ENCODE measurements around the gene ANP32B.

Gene ANP32B

DNA sequence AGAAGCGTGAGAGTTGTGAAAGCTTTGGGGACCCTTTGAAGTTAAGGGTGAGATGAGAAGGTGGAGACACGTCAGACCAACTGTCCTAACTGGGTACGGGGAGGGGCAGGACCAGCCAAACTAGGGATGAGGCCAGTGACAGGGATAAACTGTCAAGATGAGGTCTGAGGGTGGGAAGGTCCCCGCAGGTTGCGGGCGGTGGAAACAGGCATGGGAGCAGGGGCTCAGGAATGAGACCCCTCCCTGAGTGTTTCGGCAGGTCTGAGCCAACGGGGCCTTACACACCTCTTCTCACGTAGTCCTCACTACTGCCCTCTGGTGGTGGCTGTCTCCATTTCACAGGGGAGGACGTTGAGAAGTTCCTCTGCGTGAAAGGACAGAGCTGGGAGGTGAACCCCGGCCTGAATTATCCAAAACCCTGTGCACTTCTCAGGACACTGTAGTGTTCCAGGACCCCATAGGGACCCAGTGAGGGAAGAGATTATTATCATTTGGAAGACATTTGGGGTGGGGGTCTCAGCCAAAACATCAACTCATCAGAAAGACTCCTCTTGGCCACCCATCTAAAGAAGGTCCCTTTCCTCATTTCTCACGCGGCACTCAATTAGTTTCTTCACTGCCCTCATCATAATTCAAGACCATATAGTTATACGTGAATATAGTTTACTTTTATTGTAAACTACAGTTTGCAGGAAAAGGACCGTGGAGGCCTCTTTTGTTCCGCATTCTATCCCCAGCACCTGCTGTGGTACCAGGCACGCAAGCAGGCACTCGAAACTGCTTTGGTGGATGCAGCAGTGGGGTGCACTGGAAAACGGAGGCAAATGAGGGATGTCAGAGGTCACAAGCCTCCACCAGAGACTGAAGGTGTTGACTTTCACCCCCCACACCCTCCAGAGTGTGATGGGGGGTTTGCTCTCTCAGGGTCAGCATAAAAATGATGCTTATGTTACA lies 51.7 kb downstream of the ANP32B start:
- peak; percentile 84 for DNase-seq

DNA sequence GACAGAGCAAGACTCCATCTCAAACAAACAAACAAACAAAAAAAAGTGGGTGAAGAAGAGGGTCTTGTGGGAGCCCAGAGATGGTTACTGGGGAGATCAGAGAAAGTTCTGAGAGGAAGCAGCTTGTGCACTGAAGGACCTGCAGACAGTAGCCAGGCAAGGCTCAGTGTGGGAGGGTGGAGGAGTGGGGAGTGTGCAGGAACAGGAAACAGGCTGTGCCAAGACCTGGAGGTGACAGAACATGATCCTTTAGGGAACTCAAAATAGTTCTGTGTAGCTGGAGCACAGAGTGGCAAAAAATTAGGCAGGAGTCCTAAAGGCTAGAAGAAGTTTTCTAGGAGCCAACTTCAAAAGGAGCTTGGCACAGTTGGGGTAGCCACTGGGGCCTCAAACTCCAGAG lies 54.2 kb downstream of the ANP32B start:
- no peak for DNase-seq

DNA sequence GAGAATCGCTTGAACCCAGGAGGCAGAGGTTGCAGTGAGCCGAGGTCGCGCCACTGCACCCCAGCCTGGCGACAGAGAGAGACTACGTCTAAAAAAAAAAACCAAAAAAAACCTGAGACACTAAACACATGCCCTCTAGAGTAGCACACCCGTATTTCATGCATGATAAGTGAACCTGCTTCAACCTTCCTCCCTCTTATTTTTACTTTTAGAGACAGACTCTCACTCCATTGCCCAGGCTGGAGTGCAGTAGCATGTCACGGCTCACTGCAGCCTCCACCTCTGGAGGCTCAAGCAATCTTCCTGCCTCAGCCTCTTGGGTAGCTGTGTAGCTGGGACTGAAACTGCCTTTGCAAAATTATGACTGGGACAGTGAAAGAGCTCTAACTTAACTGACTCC lies 55.8 kb downstream of the ANP32B start:
- DNase-seq: no peak

DNA sequence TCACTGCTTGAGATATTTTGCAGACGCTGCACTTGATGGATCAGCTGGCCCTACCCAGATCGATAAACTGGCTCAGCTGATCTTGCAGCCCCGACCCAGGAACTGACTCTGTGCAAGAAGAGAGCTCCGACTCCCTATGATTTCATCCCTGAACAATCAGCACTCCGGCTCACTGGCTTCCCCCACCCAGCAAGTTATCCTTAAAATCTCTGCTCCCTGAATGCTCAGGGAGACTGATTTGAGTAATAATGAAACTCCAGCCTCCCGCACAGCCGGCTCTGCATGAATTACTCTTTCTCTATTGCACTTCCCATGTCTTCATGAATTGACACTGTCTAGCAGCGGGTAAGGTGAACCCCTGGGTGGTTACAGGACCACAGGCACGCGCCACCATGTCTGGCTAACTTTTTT lies 56.5 kb downstream of the ANP32B start:
- DNase-seq: no peak

DNA sequence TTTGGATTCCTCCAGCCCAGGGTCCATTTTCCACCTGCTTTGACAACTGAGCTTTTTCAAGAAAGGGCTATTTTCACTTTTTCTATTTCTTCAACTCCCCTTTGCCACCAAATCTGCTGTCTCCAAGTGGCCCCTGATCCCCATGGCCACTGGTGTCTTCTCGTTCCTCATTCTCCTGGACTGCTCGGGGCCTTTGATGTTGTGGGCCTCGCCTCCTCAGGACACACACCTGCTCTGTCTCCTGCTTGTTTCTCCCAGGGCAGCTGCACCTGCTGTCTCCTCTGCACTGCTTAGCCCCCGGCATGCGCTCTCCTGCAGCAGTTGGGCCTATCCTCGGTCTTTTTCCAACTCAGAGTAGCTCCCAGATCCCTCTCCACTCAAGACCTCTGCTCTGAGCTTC lies 57.1 kb downstream of the ANP32B start:
- DNase-seq: no peak

DNA sequence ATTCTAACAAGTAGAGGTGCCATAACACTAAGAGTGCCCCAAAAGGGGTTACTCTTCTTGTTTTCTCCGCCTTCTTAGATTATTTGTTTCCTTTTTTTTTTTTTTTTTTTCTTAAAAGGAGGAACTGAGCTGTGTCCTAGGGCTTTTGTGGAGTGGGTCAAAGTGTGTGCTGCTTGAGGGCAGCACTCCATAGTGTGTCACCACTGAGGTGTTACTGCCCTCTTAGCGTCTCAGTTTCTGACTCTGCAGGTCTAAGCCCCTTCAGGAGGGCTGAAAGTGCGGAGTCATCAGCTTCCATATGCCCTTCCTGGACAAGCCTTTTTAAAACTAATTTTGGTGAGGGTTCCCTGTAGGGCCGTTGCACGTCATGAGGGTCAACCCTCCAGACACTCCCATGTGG lies 60.8 kb downstream of the ANP32B start:
- no peak for DNase-seq

DNA sequence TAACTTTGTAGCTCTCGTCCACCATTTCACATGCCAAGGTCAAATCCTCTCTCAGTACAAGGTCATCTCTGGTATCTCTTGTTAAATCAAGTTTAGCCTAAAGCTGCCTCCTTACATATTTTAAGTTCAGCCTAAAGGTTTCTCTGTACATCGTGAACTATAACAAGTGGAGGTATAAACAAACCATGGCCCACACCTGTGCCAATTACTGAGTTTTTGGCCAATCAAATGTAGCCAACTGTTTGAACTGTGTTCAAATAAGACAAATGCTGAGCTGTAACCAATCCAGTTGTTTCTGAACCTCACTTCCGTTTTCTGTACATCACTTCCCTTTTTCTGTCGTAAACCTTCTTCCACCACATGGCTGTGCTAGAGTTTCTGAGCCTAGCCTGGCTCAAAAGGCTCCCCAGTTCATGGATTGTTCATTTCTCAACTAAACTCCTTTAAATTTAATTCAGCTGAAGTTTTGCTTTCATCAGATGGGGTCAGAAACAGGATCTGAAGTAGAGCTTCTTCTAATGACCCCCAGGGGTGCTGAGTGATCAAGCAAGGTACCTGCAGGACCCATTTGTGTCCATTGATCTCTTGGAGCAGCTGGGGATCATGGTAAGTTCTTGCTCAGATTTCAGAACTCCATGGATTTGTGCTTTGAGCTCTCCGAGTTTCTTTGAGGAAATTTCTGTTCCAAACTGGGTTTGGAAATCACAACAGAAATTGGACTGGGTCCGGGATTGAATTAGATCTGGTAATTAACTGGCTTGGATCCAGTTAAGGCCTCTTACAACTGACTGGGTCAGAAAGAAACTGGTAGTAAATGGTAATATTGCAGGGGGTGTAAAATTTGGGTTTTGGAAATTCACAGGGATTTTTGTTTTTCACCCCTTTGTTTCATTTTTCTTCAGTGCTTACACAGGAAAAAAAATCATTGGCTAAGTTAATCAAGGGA lies 62.4 kb downstream of the ANP32B start:
- DNase-seq: no peak

DNA sequence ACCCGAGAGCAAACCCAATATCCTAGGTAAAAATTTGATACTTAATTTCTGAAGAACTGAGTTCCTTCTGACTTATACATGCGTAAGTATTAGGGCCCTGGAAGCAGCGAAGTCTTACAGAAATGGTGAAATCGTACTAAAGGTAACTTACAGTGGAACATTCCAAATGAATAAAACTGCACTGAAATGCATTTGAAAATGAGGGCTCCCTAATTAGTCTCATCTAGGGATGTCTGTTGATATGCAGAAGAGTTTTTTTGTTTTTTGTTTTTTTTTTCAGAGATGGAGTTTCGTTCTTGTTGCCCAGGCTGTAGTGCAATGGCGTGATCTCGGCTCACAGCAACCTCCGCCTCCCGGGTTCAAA lies 63.0 kb downstream of the ANP32B start:
- no peak for DNase-seq

DNA sequence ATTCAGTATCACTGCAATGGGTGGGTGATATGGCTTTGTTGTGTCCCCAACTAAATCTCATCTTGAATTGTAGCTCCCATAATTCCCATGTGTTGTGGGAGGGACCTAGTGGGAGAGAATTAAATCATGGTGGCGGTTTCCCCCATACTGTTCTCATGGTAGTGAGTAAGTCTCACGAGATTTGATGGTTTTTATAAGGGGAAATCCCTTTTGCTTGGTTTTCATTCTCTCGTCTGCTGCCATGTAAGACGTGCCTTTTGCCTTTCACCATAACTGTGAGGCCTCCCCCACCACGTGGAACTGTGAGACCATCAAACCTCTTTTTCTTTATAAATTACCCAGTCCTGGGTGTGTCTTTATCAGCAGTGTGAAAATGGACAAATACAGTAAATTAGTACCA lies 63.9 kb downstream of the ANP32B start:
- no peak for DNase-seq

DNA sequence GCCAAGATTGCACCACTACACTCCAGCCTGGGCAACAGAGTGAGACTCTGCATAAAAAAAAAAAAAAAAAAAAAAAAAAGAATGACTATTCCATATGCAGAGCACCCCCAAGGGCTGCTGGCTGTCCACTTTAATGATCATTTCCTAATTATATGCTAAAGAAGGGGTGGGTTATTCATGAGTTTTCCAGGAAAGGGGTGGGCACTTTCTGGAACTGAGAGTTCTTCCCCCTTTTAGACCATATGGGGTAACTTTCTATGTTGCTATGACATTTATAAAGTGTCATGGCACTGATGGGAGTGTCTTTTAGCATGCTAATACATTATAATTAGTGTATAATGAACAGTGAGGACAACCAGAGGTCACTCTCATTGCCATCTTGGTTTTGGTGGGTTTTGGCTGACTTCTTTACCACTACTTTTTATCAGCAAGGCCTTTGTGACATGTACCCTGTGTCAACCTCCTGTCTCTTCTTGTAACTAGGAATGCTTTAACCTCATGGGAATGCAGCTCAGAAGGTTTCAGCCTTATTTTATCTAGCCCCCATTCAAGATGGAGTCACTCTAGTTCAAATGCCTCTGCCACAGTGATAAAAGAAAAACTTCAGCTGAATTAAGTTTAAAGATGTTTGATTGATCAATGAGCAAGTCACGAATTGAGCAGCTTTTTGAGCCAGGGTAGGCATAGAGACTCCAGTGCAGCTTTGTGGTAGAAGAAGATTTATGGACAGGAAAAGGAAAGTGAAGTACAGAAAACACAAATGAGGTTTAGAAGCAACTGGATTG lies 66.3 kb downstream of the ANP32B start:
- no peak for DNase-seq

DNA sequence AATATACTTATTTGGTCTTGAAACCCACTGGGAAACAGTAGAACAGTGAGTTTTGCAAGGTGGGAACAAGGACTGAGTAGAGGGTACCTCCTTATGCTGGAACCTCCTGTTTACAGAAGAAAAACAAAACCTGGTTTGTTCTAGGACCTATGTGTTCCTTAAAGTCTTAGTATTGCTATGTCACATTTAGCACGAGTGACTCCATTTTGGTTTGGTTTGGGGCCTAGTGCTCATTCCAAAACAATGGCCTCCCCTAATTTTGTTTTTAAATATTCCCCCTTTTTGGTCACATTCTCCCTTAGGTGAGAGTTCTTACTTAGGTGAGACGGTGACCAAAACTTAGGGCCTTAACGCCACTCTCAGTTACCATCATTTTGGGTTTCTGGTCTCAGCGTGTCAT lies 67.2 kb downstream of the ANP32B start:
- DNase-seq: no peak

DNA sequence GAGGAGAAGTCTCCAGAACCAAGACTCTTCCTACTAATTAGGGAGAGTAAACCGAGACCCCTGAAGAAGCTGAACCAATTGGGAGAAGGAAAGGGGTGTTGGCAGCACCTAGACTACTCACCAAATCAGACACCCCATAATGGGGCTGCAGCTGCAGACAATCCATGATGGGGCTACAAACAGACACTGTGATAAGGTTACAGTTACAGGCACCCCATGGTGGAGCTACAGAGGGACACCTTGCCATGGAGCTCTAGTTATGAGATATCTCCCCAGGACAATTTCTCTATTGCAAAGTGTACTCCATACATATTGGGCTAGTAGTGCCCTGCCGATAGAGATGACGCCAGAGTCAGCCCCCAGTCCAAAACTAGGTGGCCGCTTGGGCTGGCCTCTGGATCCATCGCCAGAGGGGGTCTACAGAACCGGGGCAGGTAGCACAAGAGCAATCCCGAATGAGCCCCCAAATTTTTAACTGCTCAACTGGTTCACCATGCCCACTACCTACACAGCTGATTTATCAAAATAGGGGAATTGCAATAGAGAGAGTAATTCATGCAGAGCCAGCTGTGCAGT lies 71.3 kb downstream of the ANP32B start:
- DNase-seq: no peak

DNA sequence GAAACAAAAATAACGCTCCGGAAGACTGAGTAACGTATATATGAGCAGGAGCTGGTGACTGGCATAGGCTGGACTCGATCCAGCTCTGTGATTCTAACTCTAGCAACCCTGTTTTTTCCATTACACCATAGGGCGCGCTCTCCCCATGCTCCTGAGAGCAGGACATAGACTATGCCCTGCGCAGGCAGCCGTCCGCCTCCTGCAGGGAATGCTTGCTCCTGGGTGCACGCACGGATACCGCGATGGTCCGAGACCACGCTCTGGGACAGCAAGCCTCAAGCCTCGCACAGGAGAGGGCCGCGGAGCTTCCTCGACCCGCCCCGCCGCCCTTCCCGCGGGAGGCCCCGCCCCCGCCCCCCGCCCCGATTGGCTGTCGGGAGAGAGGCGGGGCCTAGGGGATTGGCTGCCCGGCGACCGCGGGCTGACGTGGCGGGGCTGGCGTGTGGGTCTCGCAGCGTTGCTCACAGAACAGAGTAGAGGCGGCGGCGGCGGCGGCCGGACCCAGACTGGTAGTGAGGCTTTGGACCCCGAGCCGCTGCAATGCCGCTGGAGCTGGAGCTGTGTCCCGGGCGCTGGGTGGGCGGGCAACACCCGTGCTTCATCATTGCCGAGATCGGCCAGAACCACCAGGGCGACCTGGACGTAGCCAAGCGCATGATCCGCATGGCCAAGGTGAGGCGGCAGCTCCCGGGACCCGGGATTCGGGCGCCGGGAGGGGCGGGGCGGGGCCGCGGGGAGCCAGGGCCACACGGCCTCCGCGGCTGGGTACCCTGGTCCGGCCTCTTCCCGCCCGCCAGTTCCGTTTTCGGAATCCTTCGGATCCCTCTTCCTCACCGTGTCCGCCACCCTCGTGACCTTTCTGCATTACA lies 73.4 kb downstream of the ANP32B start, which contains the start of gene NANS:
NANS (plus strand) TSS at position 464 of the 869 bp plus-strand sequence; CDS start at position 541, 77 bp downstream.
- peak; percentile 96 for DNase-seq

DNA sequence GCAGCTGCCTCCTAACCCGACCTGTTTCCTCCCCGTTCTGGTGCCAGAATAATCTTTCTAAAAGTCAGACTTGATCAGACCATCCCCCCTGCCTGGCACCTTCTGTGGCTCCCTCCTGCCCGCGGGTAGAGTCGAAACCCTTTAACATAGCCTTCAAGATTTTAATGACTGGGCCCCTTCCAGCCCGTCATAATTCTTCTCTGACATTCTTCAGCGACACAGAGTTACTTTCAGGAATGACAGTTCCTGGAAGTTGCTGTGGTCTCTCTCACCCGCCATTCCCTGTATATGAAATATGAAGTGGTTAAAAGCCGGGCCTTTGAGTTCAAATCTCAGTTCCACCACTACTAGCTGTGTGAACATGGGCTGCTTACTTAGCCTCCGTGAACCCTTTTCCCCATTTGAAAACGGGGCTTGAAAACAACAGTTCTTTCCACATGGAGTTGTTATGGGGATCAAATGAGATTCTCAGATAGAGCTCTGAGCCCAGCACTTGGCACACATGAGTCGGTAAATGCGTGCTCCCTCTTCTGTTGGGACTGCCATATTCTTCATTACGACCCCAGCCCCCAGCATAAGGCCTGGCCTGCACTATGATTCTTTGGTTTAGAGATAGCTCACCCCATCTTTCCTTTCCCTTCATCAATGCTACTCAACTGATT lies 74.1 kb downstream of the ANP32B start:
- DNase-seq: peak; percentile 67

DNA sequence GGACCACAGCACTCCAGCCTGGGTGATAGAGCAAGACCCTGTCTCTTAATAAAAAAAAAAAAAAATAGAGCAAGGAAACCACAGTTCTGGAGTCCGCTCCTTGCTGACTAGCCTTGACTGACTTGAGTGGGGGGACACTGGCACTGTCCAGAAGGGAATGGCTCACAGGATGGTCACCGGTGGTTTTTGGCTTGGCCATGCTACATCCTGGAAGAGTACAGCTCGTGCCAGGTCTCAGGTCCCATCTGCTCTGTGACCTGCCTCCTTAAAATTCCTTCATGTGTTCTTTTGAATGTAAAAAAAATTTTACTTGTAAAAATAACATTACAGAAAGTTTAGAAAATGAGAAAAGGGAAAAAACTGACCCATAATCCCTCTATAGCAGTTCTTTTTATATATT lies 79.0 kb downstream of the ANP32B start:
- DNase-seq: no peak

DNA sequence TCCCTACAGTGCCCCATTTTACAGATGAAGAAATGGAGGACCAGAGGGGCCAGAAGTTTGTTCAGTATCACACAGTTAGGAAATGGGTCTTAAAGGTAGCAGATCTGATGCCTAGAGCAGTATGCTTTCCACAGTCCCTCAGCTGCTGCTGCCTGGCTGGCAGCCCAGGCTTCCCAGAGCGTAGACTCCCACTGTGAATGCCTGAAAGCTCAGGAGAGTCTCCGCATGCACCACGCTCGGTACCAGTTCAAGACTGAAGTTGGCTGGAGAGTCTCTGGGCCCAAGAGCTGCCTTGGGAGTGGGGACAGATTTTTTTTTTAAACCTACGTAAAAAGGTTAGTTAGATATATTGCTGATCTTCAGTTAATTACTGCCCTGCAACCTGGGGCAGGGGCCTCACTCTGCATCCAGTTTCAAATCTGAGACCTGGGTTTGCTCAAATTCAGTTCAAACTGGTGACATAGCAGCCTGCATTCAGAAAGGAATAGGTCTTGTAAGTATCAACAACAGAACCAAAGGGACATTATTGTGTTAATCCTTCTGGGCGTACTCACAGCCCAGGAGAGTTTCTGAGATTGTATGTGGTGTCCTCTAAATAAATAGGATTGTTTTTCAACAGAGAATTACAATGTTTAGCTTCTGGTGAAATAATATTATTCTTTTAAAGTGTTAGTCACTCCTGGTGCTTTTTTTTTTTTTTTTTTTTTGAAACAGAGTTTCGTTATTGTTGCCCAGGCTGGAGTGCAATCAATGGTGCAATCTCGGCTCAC lies 81.7 kb downstream of the ANP32B start:
- no peak for DNase-seq
